ENCODE results near the gene SMIM44. TPM values are rescaled to one million over a fixed set of nuclear protein-coding genes. Genes with fewer than 3 reads are reported as not detected.
"Not testable (repeated sequence)": the region's sequence is repeated elsewhere in the genome, so short reads cannot be mapped to it uniquely, and the experiment has no call there.

Gene SMIM44
- total RNA-seq, result not detected in 2 replicates

- no peak for DNase-seq (ENCODE audit: low read depth, low spot score)
Observed at GRCh38 chr19:3483226-3483628, at the start of gene SMIM44. TSS of gene SMIM44 (minus strand) at chr19:3483441. CDS start at chr19:3483403, 38 bp downstream.

GRCh38 chr19:3533033-3533432 lies 49.8 kb upstream of the SMIM44 start:
- DNase-seq (ENCODE audit: low read depth, low spot score), result no peak

GRCh38 chr19:3532154-3532786 lies 49.0 kb upstream of the SMIM44 start:
- no peak for DNase-seq (ENCODE audit: low read depth, low spot score)

- DNase-seq (ENCODE audit: low read depth, low spot score), result no peak
Observed at GRCh38 chr19:3531716-3532115, 48.5 kb upstream of the SMIM44 start.

GRCh38 chr19:3530389-3530788 lies 47.1 kb upstream of the SMIM44 start:
- no peak for DNase-seq (ENCODE audit: low read depth, low spot score)

- DNase-seq (ENCODE audit: low read depth, low spot score), result not testable (repeated sequence)
Observed at GRCh38 chr19:3529299-3529698, 46.1 kb upstream of the SMIM44 start.

GRCh38 chr19:3528539-3529211 lies 45.4 kb upstream of the SMIM44 start:
- no peak for DNase-seq (ENCODE audit: low read depth, low spot score)

- DNase-seq (ENCODE audit: low read depth, low spot score), result no peak
Observed at GRCh38 chr19:3528080-3528479, 44.8 kb upstream of the SMIM44 start.

GRCh38 chr19:3527238-3527910 lies 44.1 kb upstream of the SMIM44 start:
- no peak for DNase-seq (ENCODE audit: low read depth, low spot score)

- no peak for DNase-seq (ENCODE audit: low read depth, low spot score)
Observed at GRCh38 chr19:3526507-3527237, 43.4 kb upstream of the SMIM44 start.

GRCh38 chr19:3524904-3525451 lies 41.7 kb upstream of the SMIM44 start:
- no peak for DNase-seq (ENCODE audit: low read depth, low spot score)

GRCh38 chr19:3524078-3524842 lies 41.0 kb upstream of the SMIM44 start:
- DNase-seq (ENCODE audit: low read depth, low spot score), result no peak

- no peak for DNase-seq (ENCODE audit: low read depth, low spot score)
Observed at GRCh38 chr19:3523361-3524077, 40.3 kb upstream of the SMIM44 start.

GRCh38 chr19:3522421-3523360 lies 39.5 kb upstream of the SMIM44 start:
- no peak for DNase-seq (ENCODE audit: low read depth, low spot score)

GRCh38 chr19:3521104-3521445 lies 37.8 kb upstream of the SMIM44 start:
- no peak for DNase-seq (ENCODE audit: low read depth, low spot score)

GRCh38 chr19:3520166-3521103 lies 37.2 kb upstream of the SMIM44 start:
- no peak for DNase-seq (ENCODE audit: low read depth, low spot score)

GRCh38 chr19:3519126-3519525 lies 35.9 kb upstream of the SMIM44 start:
- no peak for DNase-seq (ENCODE audit: low read depth, low spot score)

- no peak for DNase-seq (ENCODE audit: low read depth, low spot score)
Observed at GRCh38 chr19:3518659-3519058, 35.4 kb upstream of the SMIM44 start.
